Activated CD4-positive, CD25-positive, alpha-beta regulatory T cell treated with anti-CD3 and anti-CD28 coated beads, Interleukin-2, amount 50 U/mL, for 72 hours (primary cell): Measurements from ENCODE around the gene HEXB.

Experiments used
- DNase-seq: peaks from one replicate; pipeline ENCODE4 v3.0.0; 2021

HEXB gene

GRCh38 chr5:74761241-74761640 lies 76.2 kb downstream of the HEXB start:
- no peak for DNase-seq

GRCh38 chr5:74762599-74762998 lies 77.6 kb downstream of the HEXB start:
- no peak for DNase-seq

DNA sequence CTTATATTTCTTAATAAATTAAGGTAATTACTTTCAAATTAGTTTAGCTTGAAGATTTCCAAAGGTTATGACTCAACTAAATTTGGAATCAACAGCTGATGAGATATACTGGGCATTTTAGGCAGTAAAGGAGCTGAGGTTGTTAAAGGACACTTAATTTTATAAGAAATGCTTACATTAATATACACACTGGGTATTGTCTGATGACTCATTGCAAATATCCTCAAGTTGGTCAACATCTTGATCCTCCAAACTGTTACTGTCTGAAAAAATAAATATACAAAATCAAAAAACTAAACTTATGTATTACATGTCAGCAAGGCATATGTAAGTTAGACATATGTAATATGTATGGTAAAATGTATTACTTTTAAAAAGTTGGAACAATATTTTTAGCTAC lies 78.5 kb downstream of the HEXB start:
- no peak for DNase-seq

DNA sequence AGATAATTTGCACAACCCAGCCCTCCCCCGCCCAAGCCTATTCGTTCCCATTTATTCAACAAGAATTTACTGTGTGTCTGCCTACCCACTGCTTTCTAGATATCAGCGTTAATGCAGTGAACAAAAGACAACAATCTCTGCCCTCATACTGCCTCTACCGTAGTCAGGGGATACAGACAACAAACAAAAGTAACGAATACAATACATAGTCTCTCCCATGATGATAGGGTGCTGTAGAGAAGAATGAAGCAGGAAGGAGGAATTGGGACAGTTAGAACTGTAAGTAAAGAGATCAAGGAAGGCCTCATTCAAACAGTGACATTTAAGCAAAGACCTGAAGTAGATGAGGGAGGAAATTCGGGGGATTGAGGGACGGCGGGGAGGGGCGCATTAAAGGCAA lies 80.2 kb downstream of the HEXB start:
- no peak for DNase-seq

- no peak for DNase-seq
These were observed 80.9 kb downstream of the HEXB start for GRCh38 chr5:74765929-74766328.

GRCh38 chr5:74766418-74766848 lies 81.4 kb downstream of the HEXB start:
- DNase-seq = no peak

GRCh38 chr5:74766849-74767578 lies 82.0 kb downstream of the HEXB start, which contains the start of the genes GFM2 and NSA2:
TSS of gene GFM2 (minus strand) at chr5:74767117. CDS start at chr5:74763742, 3,375 bp downstream.
TSS of gene NSA2 (plus strand) at chr5:74767249. CDS start at chr5:74767361, 112 bp downstream.
- peak; percentile 89 for DNase-seq

DNA sequence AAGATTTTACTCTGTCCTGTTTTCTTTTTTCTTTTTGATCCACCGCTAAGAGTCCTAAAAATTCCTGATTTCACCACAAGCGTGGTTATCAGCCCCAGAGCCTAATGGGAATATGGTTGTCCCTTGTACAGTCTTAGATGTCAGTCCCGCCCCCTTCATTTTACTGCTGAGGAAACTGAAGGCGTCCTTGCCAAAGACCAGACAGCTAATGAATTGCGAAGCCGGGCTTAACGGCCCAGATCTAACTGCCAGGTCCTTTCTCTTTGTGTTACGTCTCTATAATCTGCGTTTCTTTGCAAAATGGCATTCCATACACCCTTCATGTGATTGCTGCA lies 82.5 kb downstream of the HEXB start:
- no peak for DNase-seq
